ENCODE results near the gene SYNPO.

SYNPO gene

GRCh38 chr5:150674341-150674821 is 33.9 kb downstream of the SYNPO start:
- in situ Hi-C loops (cut with HindIII; ENCODE audit: low pct_ligation_motif_present, low sequenced_read_pairs), result loop anchor here (25.0 kb wide), 1 partner anchor 112 kb away; no protein-coding TSS in a partner anchor
- H3K36me3 ChIP-seq (replicated peaks), result no peaks in the 10 kb centered on the region
- H3K27ac ChIP-seq, result no peak overlapping the region
- no peak for DNase-seq
- TF ChIP-seq CTCF (IDR thresholded peaks at IDR 0.05; ENCODE audit: low read depth, low read length, missing control alignments), result no peak
- H3K27me3 ChIP-seq (replicated peaks), result peaks cover 2% of the 10 kb centered on the region
- H3K4me3 ChIP-seq (ENCODE audit: low read depth, low read length), result no peak overlapping the region

- in situ Hi-C loops (cut with HindIII; ENCODE audit: low pct_ligation_motif_present, low sequenced_read_pairs), result no loop called here
- no peak overlapping the region for H3K27ac ChIP-seq
- no peak overlapping the region for H3K4me3 ChIP-seq (ENCODE audit: low read depth, low read length)
- DNase-seq, result no peak
- H3K27me3 ChIP-seq (replicated peaks), result peaks cover 2% of the 10 kb centered on the region
- H3K36me3 ChIP-seq (replicated peaks), result no peaks in the 10 kb centered on the region
- TF ChIP-seq CTCF (IDR thresholded peaks at IDR 0.05; ENCODE audit: low read depth, low read length, missing control alignments), result no peak
Observed at GRCh38 chr5:150675069-150675468, 34.6 kb downstream of the SYNPO start.

GRCh38 chr5:150676578-150676977 is 36.1 kb downstream of the SYNPO start:
- DNase-seq, result no peak
- in situ Hi-C loops (cut with HindIII; ENCODE audit: low pct_ligation_motif_present, low sequenced_read_pairs), result no loop called here
- peaks cover 2% of the 10 kb centered on the region for H3K27me3 ChIP-seq (replicated peaks)
- no peak for TF ChIP-seq CTCF (IDR thresholded peaks at IDR 0.05; ENCODE audit: low read depth, low read length, missing control alignments)
- H3K27ac ChIP-seq, result no peak overlapping the region
- no peaks in the 10 kb centered on the region for H3K36me3 ChIP-seq (replicated peaks)
- H3K4me3 ChIP-seq (ENCODE audit: low read depth, low read length), result no peak overlapping the region

- H3K4me3 ChIP-seq (ENCODE audit: low read depth, low read length), result no peak overlapping the region
Observed at GRCh38 chr5:150689120-150689519, 48.7 kb downstream of the SYNPO start.

GRCh38 chr5:150690760-150691159 is 50.3 kb downstream of the SYNPO start:
- peaks cover 52% of the 10 kb centered on the region for H3K36me3 ChIP-seq (replicated peaks)
- H3K27me3 ChIP-seq (replicated peaks), result no peaks in the 10 kb centered on the region
- no peak for DNase-seq
- in situ Hi-C loops (cut with HindIII; ENCODE audit: low pct_ligation_motif_present, low sequenced_read_pairs), result no loop called here
- no peak overlapping the region for H3K27ac ChIP-seq
- no peak overlapping the region for H3K4me3 ChIP-seq (ENCODE audit: low read depth, low read length)
- no peak for TF ChIP-seq CTCF (IDR thresholded peaks at IDR 0.05; ENCODE audit: low read depth, low read length, missing control alignments)

More at GRCh38 chr5:150689120-150689519, 48.7 kb downstream of the SYNPO start:
- no peak for DNase-seq
- H3K27me3 ChIP-seq (replicated peaks), result no peaks in the 10 kb centered on the region
- TF ChIP-seq CTCF (IDR thresholded peaks at IDR 0.05; ENCODE audit: low read depth, low read length, missing control alignments), result no peak
- peaks cover 35% of the 10 kb centered on the region for H3K36me3 ChIP-seq (replicated peaks)
- in situ Hi-C loops (cut with HindIII; ENCODE audit: low pct_ligation_motif_present, low sequenced_read_pairs), result no loop called here
- H3K27ac ChIP-seq, result no peak overlapping the region

GRCh38 chr5:150692276-150692675 is 51.8 kb downstream of the SYNPO start:
- peaks cover 66% of the 10 kb centered on the region for H3K36me3 ChIP-seq (replicated peaks)
- DNase-seq, result no peak
- no peak overlapping the region for H3K27ac ChIP-seq
- no peak for TF ChIP-seq CTCF (IDR thresholded peaks at IDR 0.05; ENCODE audit: low read depth, low read length, missing control alignments)
- in situ Hi-C loops (cut with HindIII; ENCODE audit: low pct_ligation_motif_present, low sequenced_read_pairs), result no loop called here
- H3K27me3 ChIP-seq (replicated peaks), result no peaks in the 10 kb centered on the region
- no peak overlapping the region for H3K4me3 ChIP-seq (ENCODE audit: low read depth, low read length)
